Neural progenitor cell (in vitro differentiated cells): ENCODE results near the gene TMEM217.

Source experiments
- EZH2 ChIP-seq: fragments of 200-600 bp; sonication (generic); IDR thresholded peaks from 2 replicates; pipeline ENCODE4 v1.6.1; 2017; ENCODE audit warnings: antibody characterized with exemption, mild to moderate bottlenecking, moderate library complexity
- EZH2phosphoT487 ChIP-seq: fragments of 200-600 bp; sonication (generic); IDR thresholded peaks from 2 replicates; pipeline ENCODE4 v1.6.1; 2017; ENCODE audit warnings: antibody characterized with exemption
- TF ChIP-seq, protein P1 (sequence below): fragments of 200-600 bp; sonication (generic); IDR thresholded peaks from 2 replicates; pipeline ENCODE4 v1.5.1; 2017; ENCODE audit warnings: antibody characterized with exemption, mild to moderate bottlenecking

GRCh38 chr6:37251211-37251780 is 6.6 kb downstream of the TMEM217 start:
- TF ChIP-seq, protein P1, sequence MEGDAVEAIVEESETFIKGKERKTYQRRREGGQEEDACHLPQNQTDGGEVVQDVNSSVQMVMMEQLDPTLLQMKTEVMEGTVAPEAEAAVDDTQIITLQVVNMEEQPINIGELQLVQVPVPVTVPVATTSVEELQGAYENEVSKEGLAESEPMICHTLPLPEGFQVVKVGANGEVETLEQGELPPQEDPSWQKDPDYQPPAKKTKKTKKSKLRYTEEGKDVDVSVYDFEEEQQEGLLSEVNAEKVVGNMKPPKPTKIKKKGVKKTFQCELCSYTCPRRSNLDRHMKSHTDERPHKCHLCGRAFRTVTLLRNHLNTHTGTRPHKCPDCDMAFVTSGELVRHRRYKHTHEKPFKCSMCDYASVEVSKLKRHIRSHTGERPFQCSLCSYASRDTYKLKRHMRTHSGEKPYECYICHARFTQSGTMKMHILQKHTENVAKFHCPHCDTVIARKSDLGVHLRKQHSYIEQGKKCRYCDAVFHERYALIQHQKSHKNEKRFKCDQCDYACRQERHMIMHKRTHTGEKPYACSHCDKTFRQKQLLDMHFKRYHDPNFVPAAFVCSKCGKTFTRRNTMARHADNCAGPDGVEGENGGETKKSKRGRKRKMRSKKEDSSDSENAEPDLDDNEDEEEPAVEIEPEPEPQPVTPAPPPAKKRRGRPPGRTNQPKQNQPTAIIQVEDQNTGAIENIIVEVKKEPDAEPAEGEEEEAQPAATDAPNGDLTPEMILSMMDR, result no peak
- TF ChIP-seq EZH2phosphoT487 (no peak), EZH2 (no peak)
